Type B pancreatic cell (in vitro differentiated cells): Measurements from ENCODE around the gene EXOC4. TPM values are rescaled to one million over a fixed set of nuclear protein-coding genes. Genes with fewer than 3 reads are reported as not detected.

Experiments used
- DNase-seq: peaks from one replicate; pipeline ENCODE4 v3.0.0; 2021; ENCODE audit warnings: mixed read lengths; ENCODE audit not compliant: unreplicated experiment; ENCODE audit errors: extremely low spot score
- H3K27ac Mint-ChIP-seq: 2 replicates; pipeline ENCODE4 v1.8.0; 2021; ENCODE audit warnings: mild to moderate bottlenecking, mixed read lengths
- H3K27me3 Mint-ChIP-seq: 2 replicates; pipeline ENCODE4 v1.8.0; 2021; ENCODE audit warnings: mixed read lengths
- H3K36me3 Mint-ChIP-seq: 2 replicates; pipeline ENCODE4 v1.8.0; 2021; ENCODE audit warnings: mixed read lengths
- H3K4me1 Mint-ChIP-seq: one replicate; pipeline ENCODE4 v1.8.0; 2021; ENCODE audit warnings: mixed read lengths; ENCODE audit not compliant: unreplicated experiment
- H3K4me3 Mint-ChIP-seq: 2 replicates; pipeline ENCODE4 v1.8.0; 2021; ENCODE audit warnings: mild to moderate bottlenecking, mixed read lengths
- H3K9me3 Mint-ChIP-seq: 2 replicates; pipeline ENCODE4 v1.8.0; 2021; ENCODE audit warnings: mixed read lengths
- CTCF ChIP-seq: fragments of 200-600 bp; sonication (generic); conservative IDR thresholded peaks from 2 replicates; pipeline ENCODE4 v1.5.0; 2021; ENCODE audit warnings: antibody characterized with exemption, mild to moderate bottlenecking
- total RNA-seq: library from RNA; stranded (reverse); gene quantifications from 2 replicates; pipeline ENCODE4 v1.2.1, GENCODE V29; 2021; ENCODE audit warnings: low replicate concordance

Gene EXOC4
- total RNA-seq, 1 donor from 2014 or later, result 95.5 TPM

GRCh38 chr7:134068670-134069069 lies 815.8 kb downstream of the EXOC4 start:
- peaks cover 4% of the 10 kb centered on the region for H3K4me1 Mint-ChIP-seq
- H3K27ac Mint-ChIP-seq, result no peak overlapping the region
- no peak overlapping the region for H3K4me3 Mint-ChIP-seq
- peaks cover 14% of the 10 kb centered on the region for H3K36me3 Mint-ChIP-seq
- no peak for TF ChIP-seq CTCF
- no peak for DNase-seq
- no peaks in the 10 kb centered on the region for H3K27me3 Mint-ChIP-seq
- no peaks in the 10 kb centered on the region for H3K9me3 Mint-ChIP-seq

GRCh38 chr7:134069187-134069586 lies 816.3 kb downstream of the EXOC4 start:
- H3K27ac Mint-ChIP-seq, result no peak overlapping the region
- TF ChIP-seq CTCF, result no peak
- H3K9me3 Mint-ChIP-seq, result no peaks in the 10 kb centered on the region
- peaks cover 14% of the 10 kb centered on the region for H3K36me3 Mint-ChIP-seq
- no peak overlapping the region for H3K4me3 Mint-ChIP-seq
- H3K27me3 Mint-ChIP-seq, result no peaks in the 10 kb centered on the region
- H3K4me1 Mint-ChIP-seq, result peaks cover 4% of the 10 kb centered on the region
- no peak for DNase-seq

GRCh38 chr7:134070673-134071072 lies 817.8 kb downstream of the EXOC4 start:
- Mint-ChIP-seq H3K36me3 (peaks cover 17% of the 10 kb centered on the region), H3K27me3 (no peaks in the 10 kb centered on the region), H3K27ac (no peak overlapping the region), H3K9me3 (peaks cover 5% of the 10 kb centered on the region), H3K4me1 (no peaks in the 10 kb centered on the region), H3K4me3 (no peak overlapping the region)
- DNase-seq, result no peak
- no peak for TF ChIP-seq CTCF

- H3K27ac Mint-ChIP-seq, result no peak overlapping the region
- H3K4me3 Mint-ChIP-seq, result no peak overlapping the region
- peaks cover 10% of the 10 kb centered on the region for H3K36me3 Mint-ChIP-seq
- peaks cover 5% of the 10 kb centered on the region for H3K9me3 Mint-ChIP-seq
- no peaks in the 10 kb centered on the region for H3K4me1 Mint-ChIP-seq
- no peak for DNase-seq
- no peak for TF ChIP-seq CTCF
- no peaks in the 10 kb centered on the region for H3K27me3 Mint-ChIP-seq
Measured at GRCh38 chr7:134071355-134072331, 818.8 kb downstream of the EXOC4 start.

- TF ChIP-seq CTCF, result no peak
- DNase-seq, result no peak
- Mint-ChIP-seq H3K4me1 (no peaks in the 10 kb centered on the region), H3K27ac (no peak overlapping the region), H3K27me3 (no peaks in the 10 kb centered on the region), H3K36me3 (peaks cover 10% of the 10 kb centered on the region), H3K9me3 (peaks cover 5% of the 10 kb centered on the region), H3K4me3 (no peak overlapping the region)
Measured at GRCh38 chr7:134073276-134073675, 820.4 kb downstream of the EXOC4 start.
